Keratinocyte (primary cell): Measurements from ENCODE around the gene SOX8.

Experiments used
- EZH2 ChIP-seq: IDR thresholded peaks from one replicate; pipeline ENCODE4 v1.6.1; 2012; ENCODE audit warnings: inconsistent platforms, mild to moderate bottlenecking, low read length, moderate library complexity
- TF ChIP-seq, protein P1 (sequence below), 3 experiments: IDR thresholded peaks in 1 of 3; conservative IDR thresholded peaks in 1 of 3; optimal IDR thresholded peaks in 1 of 3; 2 replicates in 2 of 3; 3 replicates in 1 of 3; pipeline versions ENCODE3 to v1.5.1; 2011; ENCODE audit warnings: low read length in 3 of 3, mild to moderate bottlenecking in 3 of 3, moderate library complexity in 2 of 3, control low read depth in 1 of 3, inconsistent platforms in 1 of 3; ENCODE audit not compliant: insufficient read depth in 2 of 3; ENCODE audit errors: extremely low read depth in 1 of 3

DNA sequence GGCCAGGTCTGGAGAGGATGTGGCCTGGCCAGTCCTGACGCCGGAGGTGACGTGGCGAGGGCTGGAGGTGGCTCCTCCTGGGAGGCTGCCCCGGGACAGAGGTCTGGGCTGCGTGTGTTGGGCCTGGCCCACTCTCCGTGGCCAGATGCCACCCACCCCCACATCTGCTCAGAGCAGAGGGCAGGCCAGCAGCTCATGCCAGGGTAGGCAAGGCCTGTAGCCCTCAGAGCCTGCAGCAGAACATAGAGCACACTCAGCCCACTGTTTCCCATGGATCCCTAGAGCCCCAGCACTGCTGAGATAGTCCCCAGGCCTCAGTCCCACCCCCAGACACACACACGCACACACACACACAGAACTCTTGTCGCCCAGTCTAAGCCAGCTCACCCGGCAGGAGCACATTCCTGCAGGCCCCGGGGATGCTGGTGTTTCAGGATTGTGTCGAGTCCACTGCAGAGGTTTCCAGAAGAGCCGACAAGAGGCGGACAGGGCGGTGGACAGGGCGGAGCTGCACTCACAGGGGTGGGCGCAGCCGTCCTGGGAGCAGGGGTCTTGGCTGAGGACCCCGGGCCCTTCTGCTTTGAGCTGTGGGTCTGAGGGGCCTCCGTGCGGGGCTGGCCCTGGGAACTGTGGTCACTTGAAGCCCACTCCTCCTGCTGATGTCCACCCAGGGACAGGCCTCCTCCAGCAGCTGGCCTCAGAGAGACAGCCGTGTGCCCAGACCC lies 33.4 kb downstream of the SOX8 start:
- TF ChIP-seq, protein P1, sequence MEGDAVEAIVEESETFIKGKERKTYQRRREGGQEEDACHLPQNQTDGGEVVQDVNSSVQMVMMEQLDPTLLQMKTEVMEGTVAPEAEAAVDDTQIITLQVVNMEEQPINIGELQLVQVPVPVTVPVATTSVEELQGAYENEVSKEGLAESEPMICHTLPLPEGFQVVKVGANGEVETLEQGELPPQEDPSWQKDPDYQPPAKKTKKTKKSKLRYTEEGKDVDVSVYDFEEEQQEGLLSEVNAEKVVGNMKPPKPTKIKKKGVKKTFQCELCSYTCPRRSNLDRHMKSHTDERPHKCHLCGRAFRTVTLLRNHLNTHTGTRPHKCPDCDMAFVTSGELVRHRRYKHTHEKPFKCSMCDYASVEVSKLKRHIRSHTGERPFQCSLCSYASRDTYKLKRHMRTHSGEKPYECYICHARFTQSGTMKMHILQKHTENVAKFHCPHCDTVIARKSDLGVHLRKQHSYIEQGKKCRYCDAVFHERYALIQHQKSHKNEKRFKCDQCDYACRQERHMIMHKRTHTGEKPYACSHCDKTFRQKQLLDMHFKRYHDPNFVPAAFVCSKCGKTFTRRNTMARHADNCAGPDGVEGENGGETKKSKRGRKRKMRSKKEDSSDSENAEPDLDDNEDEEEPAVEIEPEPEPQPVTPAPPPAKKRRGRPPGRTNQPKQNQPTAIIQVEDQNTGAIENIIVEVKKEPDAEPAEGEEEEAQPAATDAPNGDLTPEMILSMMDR (optimal IDR thresholded peaks at IDR 0.05 in 1 of 3, IDR thresholded peaks at IDR 0.05 in 1 of 3, conservative IDR thresholded peaks at IDR 0.05 in 1 of 3; ENCODE audit: extremely low read depth in 1 of 3, insufficient read depth in 2 of 3, low read length in 3 of 3): no peak
- no peak for TF ChIP-seq EZH2
